Retinal pigment epithelial cell (primary cell): ENCODE measurements around the gene PCYT2.

Source experiments
- DNase-seq: peaks from one replicate; pipeline ENCODE4 v3.0.0-alpha.2; 2010; ENCODE audit warnings: low read depth
- H3K4me3 ChIP-seq: 2 replicates; pipeline ENCODE4 v1.5.1; 2011; ENCODE audit warnings: mild to moderate bottlenecking, low read length, control low read depth, moderate library complexity
- TF ChIP-seq, protein P1 (sequence below): conservative IDR thresholded peaks from 2 replicates; pipeline ENCODE4 v1.5.1; 2011; ENCODE audit warnings: low read depth, low read length, control low read depth, inconsistent platforms

PCYT2 gene

DNA sequence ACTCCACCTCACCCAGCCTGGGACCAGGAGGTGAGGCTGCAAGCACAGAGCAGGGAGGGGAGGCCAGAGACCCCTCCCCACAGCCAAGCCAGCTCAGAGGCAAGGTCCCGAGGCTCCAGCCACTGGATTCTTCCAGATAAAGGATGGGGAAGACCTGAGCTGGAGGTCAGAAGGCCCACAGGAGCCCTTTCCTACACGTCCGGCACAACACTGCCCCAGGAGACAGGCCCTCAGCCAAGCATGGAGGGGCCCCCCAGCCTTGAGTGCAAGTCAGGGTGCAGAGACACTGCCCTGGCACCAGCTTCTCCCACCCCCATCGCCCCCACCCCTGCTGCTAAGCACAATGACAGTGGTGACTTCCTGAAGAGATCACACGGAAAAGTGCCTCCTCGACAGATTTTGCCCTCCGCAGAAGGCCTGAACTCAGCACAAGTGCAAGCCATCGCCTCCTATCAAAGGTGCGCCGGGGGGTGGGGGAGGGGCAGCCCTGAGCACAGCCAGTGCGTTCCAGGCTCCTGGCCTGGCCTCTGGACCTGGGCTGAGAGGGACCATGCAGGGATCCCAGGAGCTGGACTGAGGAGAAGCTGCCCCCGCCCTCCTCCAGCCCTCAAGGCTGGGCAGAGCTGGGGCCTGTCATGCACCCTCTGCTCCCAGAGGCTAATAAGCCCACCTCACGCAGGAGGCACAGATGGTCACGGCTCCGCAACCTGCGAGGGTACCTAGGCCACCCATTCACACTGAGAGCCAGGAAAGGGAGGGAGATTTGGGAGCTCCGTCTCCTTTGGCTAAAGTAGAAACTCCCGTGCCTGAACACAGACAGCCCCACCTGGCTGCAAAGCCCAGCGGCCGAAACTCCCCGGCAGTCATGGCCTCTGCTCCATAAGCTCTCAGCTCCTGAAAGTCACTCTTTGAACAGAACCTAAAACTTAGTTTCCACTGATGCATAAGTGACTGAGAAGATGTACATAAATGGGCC is 13.6 kb upstream of the PCYT2 start:
- DNase-seq, result no peak
- H3K4me3 ChIP-seq, result no peak overlapping the region
- TF ChIP-seq, protein P1, sequence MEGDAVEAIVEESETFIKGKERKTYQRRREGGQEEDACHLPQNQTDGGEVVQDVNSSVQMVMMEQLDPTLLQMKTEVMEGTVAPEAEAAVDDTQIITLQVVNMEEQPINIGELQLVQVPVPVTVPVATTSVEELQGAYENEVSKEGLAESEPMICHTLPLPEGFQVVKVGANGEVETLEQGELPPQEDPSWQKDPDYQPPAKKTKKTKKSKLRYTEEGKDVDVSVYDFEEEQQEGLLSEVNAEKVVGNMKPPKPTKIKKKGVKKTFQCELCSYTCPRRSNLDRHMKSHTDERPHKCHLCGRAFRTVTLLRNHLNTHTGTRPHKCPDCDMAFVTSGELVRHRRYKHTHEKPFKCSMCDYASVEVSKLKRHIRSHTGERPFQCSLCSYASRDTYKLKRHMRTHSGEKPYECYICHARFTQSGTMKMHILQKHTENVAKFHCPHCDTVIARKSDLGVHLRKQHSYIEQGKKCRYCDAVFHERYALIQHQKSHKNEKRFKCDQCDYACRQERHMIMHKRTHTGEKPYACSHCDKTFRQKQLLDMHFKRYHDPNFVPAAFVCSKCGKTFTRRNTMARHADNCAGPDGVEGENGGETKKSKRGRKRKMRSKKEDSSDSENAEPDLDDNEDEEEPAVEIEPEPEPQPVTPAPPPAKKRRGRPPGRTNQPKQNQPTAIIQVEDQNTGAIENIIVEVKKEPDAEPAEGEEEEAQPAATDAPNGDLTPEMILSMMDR, result no peak

DNA sequence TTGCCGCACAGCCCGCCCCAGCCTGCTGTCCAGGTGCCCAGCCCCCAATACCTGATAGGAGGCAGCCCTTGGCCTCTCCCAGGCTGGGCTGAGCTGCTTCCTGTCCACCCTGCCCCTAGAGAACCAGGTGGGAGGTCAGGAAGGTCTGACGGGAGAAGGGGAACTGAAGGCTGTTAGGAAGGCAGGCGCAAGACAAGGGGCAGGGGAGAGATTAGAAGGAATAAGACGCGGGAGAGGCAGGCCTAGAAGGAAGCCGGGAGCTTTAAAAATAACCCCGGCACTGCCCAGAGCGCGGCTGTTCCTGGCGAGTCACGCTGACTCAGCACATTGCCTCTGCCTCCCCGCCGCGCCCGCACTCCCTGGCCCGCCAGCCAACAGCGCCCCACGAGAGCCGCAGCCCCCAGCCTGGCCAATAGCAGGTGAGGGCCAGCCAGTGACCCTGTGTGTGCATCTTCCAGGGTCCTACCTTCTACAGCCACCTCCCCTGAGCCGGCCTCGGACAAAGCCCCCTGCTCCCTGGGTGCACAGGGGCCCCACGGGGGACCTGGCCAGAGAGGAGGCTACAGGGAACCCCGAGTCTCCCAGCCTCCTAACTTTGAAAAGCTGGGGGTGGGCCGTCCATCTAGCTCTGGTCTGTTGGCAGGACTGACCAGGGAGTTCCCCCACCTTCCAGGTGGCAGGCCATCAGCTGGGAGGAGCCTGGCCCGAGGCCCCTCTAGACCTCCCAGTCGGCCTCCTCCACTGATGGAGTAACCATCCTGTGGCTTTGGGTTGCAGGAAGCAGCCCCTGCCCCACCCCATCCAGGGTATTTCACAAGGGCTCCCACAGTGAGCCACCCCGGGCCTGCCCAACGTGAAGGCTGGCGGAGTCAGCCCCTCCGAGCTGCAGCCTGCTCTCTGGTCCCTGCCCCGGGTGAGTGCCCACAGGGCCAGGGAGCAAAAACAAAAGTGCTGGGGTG is 12.4 kb upstream of the PCYT2 start:
- DNase-seq, result peak; percentile 51
- TF ChIP-seq, protein P1, result no peak
- peak overlapping the region; percentile 23 for H3K4me3 ChIP-seq

DNA sequence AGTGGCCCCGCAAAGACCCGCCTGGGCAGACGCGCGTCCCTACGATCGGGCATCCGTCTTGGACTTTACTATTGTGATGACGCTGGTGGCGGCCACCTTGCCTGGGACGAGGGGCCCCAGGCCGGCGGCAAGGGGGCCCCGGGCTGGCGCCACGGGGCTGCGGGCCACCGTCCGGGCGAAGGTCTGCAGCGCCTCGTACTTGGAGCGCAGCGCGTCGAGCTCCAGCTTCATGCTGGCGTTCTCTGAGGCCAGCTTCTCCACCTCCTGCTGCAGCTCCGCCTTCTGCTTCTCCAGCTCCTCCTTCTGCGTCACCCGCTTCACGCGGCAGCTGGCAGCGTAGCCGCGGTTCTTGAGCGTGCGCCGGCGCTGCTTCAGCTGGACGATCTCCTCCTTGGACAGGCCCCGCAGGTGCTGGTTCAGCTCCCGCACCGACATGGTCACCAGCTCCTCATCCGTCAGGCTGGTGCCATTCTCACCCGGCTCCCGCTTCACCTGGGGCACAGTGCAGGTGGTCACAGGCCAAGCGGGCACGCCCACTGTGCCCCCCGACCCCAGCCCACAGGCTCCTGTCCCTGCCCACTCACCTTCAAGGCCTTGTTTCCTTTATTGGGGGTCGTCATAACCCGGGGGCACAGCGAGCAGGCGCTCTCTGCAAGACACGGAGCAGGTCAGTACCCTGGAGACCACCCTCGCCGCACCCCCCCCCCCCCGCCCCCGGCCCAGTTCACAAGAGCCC is 11.5 kb upstream of the PCYT2 start:
- TF ChIP-seq, protein P1, result no peak
- no peak for DNase-seq
- peak overlapping the region; percentile 23 for H3K4me3 ChIP-seq

DNA sequence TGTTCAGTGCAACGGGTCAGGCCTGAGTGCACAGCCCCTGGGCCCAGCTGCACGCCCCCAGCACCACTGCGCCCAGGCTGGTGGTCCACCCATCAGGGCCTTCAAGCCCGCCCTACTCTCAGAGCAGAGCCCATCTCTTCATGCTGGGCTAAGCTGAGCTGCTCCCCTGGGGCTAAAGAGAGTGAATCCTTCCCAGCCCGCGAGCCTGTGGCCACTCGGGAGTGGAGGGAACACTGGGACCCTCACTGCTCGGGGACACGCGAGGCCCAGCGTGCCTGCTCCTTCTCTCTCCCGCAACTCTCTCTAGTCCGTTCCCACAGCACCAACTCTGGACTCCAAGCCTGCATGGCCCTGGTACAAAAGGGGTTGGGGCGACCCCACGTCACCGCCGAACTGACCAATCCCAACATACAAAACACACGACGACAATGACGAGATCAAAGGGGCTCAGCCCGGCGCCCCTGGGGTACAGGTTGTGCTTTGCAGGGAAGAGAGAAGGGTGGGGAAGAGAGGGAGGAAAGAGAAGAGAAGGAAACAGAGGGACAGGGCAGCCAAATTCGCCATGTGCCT is 10.9 kb upstream of the PCYT2 start:
- no peak for DNase-seq
- no peak overlapping the region for H3K4me3 ChIP-seq
- TF ChIP-seq, protein P1, result no peak

DNA sequence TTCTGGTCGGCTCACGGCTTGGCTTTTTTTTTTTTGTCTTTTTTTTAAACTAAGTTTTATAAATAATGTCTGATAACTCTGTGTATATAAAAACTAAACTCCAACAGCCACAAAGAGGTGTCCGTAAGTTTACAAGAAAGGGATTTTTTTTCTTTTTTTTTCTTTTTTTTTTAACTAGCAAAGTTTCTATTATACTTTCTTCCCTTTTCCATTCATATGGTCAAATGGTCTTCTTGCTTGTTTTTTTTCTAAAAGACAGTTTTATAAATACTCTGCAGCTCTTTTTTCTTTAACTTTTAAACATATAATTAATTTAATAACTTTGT is 10.3 kb upstream of the PCYT2 start:
- H3K4me3 ChIP-seq, result no peak overlapping the region
- TF ChIP-seq, protein P1, result no peak
- no peak for DNase-seq
